GM19240 (cell line): ENCODE data around the gene SLC26A1.

ENCODE experiments used
- DNase-seq: peaks from one replicate; pipeline ENCODE4 v3.0.0; 2011; ENCODE audit warnings: low spot score; ENCODE audit not compliant: insufficient read length

SLC26A1 gene

GRCh38 chr4:1029529-1029928, 36.3 kb upstream of the SLC26A1 start:
- DNase-seq, result no peak

- DNase-seq, result no peak
These were observed 35.5 kb upstream of the SLC26A1 start for GRCh38 chr4:1028574-1029220.

GRCh38 chr4:1027915-1028238, 34.7 kb upstream of the SLC26A1 start:
- no peak for DNase-seq

- no peak for DNase-seq
These were observed 34.2 kb upstream of the SLC26A1 start for GRCh38 chr4:1027219-1027914.

GRCh38 chr4:1026115-1026514, 32.9 kb upstream of the SLC26A1 start:
- peak; percentile 89 for DNase-seq

- no peak for DNase-seq
These were observed 31.8 kb upstream of the SLC26A1 start for GRCh38 chr4:1024882-1025545.

GRCh38 chr4:1023895-1024740, 30.9 kb upstream of the SLC26A1 start:
- DNase-seq, result no peak

GRCh38 chr4:1023075-1023640, 30.0 kb upstream of the SLC26A1 start:
- DNase-seq, result no peak

GRCh38 chr4:1022739-1023066, 29.5 kb upstream of the SLC26A1 start:
- no peak for DNase-seq

- DNase-seq, result no peak
These were observed 29.0 kb upstream of the SLC26A1 start for GRCh38 chr4:1022051-1022738.

GRCh38 chr4:1021386-1022050, 28.3 kb upstream of the SLC26A1 start:
- DNase-seq, result peak; percentile 83

GRCh38 chr4:1019729-1020470, 26.7 kb upstream of the SLC26A1 start:
- DNase-seq, result no peak

GRCh38 chr4:1019320-1019719, 26.1 kb upstream of the SLC26A1 start:
- DNase-seq, result no peak

GRCh38 chr4:1018147-1019020, 25.2 kb upstream of the SLC26A1 start:
- DNase-seq, result no peak

- no peak for DNase-seq
These were observed 24.5 kb upstream of the SLC26A1 start for GRCh38 chr4:1017706-1018105.

GRCh38 chr4:1017211-1017610, 24.0 kb upstream of the SLC26A1 start:
- no peak for DNase-seq

- DNase-seq, result no peak
These were observed 22.5 kb upstream of the SLC26A1 start for GRCh38 chr4:1015746-1016145.

- DNase-seq, result no peak
These were observed 22.0 kb upstream of the SLC26A1 start for GRCh38 chr4:1015179-1015578.
